IMR-90 (cell line): Measurements from ENCODE around the gene ADAMTS20.

Experiments
- CTCF ChIP-seq: conservative IDR thresholded peaks from 2 replicates; pipeline ENCODE4 v1.5.1; 2012; ENCODE audit warnings: mild to moderate bottlenecking, low read depth, low read length, improper control_type of control experiment
- ELK1 ChIP-seq: fragments of 150-350 bp; IDR thresholded peaks from 2 replicates; pipeline ENCODE4 v1.6.1; 2016; ENCODE audit warnings: low read depth, mild to moderate bottlenecking, low read length, moderate library complexity, borderline replicate concordance

DNA sequence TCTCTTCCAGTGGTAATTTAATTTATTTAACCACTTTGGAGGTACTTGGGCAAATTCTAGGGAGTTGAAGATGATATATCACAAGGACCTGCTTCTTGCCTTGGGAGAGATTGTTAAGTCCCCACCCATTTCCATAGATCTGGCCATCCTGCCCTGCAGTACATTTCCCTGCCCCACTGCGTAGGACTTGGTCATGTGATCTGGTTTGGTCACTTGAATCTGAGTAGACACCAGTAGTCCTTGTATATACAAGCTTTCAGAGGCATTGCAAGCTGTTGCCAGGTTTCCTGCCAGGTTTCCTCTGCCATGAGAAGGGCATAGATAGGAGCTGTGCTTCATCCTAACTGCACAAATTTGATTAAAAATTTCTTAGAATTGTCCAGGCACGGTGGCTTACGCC is 200.0 kb downstream of the ADAMTS20 start:
- no peak for TF ChIP-seq CTCF
- TF ChIP-seq ELK1: no peak
